22Rv1 (cell line): ENCODE results near the gene PSMB8.

ENCODE experiments used
- ZFX ChIP-seq: fragments of 450-650 bp; IDR thresholded peaks from 2 replicates; pipeline ENCODE4 v1.6.1; 2017; ENCODE audit warnings: antibody characterized with exemption, borderline replicate concordance
- TF ChIP-seq, protein P1 (sequence below): fragments of 450-650 bp; IDR thresholded peaks from 2 replicates; pipeline ENCODE4 v1.5.1; 2017; ENCODE audit warnings: mild to moderate bottlenecking

GRCh38 chr6:32829495-32829894 is 14.4 kb downstream of the PSMB8 start:
- TF ChIP-seq, protein P1, sequence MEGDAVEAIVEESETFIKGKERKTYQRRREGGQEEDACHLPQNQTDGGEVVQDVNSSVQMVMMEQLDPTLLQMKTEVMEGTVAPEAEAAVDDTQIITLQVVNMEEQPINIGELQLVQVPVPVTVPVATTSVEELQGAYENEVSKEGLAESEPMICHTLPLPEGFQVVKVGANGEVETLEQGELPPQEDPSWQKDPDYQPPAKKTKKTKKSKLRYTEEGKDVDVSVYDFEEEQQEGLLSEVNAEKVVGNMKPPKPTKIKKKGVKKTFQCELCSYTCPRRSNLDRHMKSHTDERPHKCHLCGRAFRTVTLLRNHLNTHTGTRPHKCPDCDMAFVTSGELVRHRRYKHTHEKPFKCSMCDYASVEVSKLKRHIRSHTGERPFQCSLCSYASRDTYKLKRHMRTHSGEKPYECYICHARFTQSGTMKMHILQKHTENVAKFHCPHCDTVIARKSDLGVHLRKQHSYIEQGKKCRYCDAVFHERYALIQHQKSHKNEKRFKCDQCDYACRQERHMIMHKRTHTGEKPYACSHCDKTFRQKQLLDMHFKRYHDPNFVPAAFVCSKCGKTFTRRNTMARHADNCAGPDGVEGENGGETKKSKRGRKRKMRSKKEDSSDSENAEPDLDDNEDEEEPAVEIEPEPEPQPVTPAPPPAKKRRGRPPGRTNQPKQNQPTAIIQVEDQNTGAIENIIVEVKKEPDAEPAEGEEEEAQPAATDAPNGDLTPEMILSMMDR: no peak
- TF ChIP-seq ZFX: no peak
